ENCODE results near the gene MAP3K13. TPM values are rescaled to one million over a fixed set of nuclear protein-coding genes. Genes with fewer than 3 reads are reported as not detected.
"Not testable (repeated sequence)": the region's sequence is repeated elsewhere in the genome, so short reads cannot be mapped to it uniquely, and the experiment has no call there.

MAP3K13 gene
- total and polyA plus RNA-seq, 3 donors from 2014 or later: 37.1 to 66.5 (median 43.7) TPM

- Histone ChIP-seq H3K36me3 (ENCODE audit: low read depth, missing control alignments) (no peaks in the 10 kb centered on the region), H3K4me3 (no peak overlapping the region), H3K4me1 (no peaks in the 10 kb centered on the region), H3K9me3 (no peaks in the 10 kb centered on the region), H3K27ac (no peak overlapping the region), H3K27me3 (no peaks in the 10 kb centered on the region)
- 48 to 53% methylated on average over 3 of the region's 3 CpGs for WGBS, 2 donors
- TF ChIP-seq POLR2A (IDR thresholded peaks at IDR 0.05): no peak
- TF ChIP-seq CTCF (IDR thresholded peaks at IDR 0.05): no peak
- intact Hi-C loops (cut with DNase I; ENCODE audit: low total_unique reads): no loop called here
- no peak for DNase-seq
Measured at GRCh38 chr3:185469542-185469941, 106.6 kb downstream of the MAP3K13 start.

GRCh38 chr3:185470323-185470722 is 107.4 kb downstream of the MAP3K13 start:
- H3K36me3 ChIP-seq (ENCODE audit: low read depth, missing control alignments): no peaks in the 10 kb centered on the region
- no peaks in the 10 kb centered on the region for H3K4me1 ChIP-seq
- no peaks in the 10 kb centered on the region for H3K9me3 ChIP-seq
- H3K27ac ChIP-seq: no peak overlapping the region
- no peak overlapping the region for H3K4me3 ChIP-seq
- intact Hi-C loops (cut with DNase I; ENCODE audit: low total_unique reads): no loop called here
- H3K27me3 ChIP-seq: no peaks in the 10 kb centered on the region
- TF ChIP-seq POLR2A (IDR thresholded peaks at IDR 0.05) (no peak), CTCF (IDR thresholded peaks at IDR 0.05) (no peak)
- DNase-seq: no peak
- 84 to 91% methylated on average over 3 of the region's 3 CpGs for WGBS, 2 donors

- H3K27me3 ChIP-seq: no peaks in the 10 kb centered on the region
- H3K4me3 ChIP-seq: no peak overlapping the region
- no peak overlapping the region for H3K27ac ChIP-seq
- no peaks in the 10 kb centered on the region for H3K4me1 ChIP-seq
- no peak for TF ChIP-seq POLR2A (IDR thresholded peaks at IDR 0.05)
- TF ChIP-seq CTCF (IDR thresholded peaks at IDR 0.05): no peak
- 89 to 97% methylated on average over 15 of the region's 15 CpGs for WGBS, 2 donors
- H3K9me3 ChIP-seq: no peaks in the 10 kb centered on the region
- intact Hi-C loops (cut with DNase I; ENCODE audit: low total_unique reads): no loop called here
- H3K36me3 ChIP-seq (ENCODE audit: low read depth, missing control alignments): no peaks in the 10 kb centered on the region
- DNase-seq: no peak
Measured at GRCh38 chr3:185473290-185473815, 110.4 kb downstream of the MAP3K13 start.

GRCh38 chr3:185474922-185475321 is 112.0 kb downstream of the MAP3K13 start:
- DNase-seq; H3K4me1 ChIP-seq; H3K9me3 ChIP-seq; H3K36me3 ChIP-seq (ENCODE audit: low read depth, missing control alignments); H3K4me3 ChIP-seq; H3K27ac ChIP-seq; intact Hi-C loops (cut with DNase I; ENCODE audit: low total_unique reads); H3K27me3 ChIP-seq: not testable (repeated sequence)
- WGBS, 2 donors: 95 to 100% methylated on average over 6 of the region's 6 CpGs

GRCh38 chr3:185477316-185477715 is 114.4 kb downstream of the MAP3K13 start:
- Histone ChIP-seq H3K4me3 (no peak overlapping the region), H3K36me3 (ENCODE audit: low read depth, missing control alignments) (no peaks in the 10 kb centered on the region), H3K27ac (no peak overlapping the region), H3K9me3 (no peaks in the 10 kb centered on the region), H3K4me1 (no peaks in the 10 kb centered on the region), H3K27me3 (no peaks in the 10 kb centered on the region)
- TF ChIP-seq POLR2A (IDR thresholded peaks at IDR 0.05): no peak
- WGBS, 2 donors: 90 to 91% methylated on average over 3 of the region's 3 CpGs
- DNase-seq: no peak
- intact Hi-C loops (cut with DNase I; ENCODE audit: low total_unique reads): no loop called here

- Histone ChIP-seq H3K27ac (no peak overlapping the region), H3K9me3 (no peaks in the 10 kb centered on the region), H3K27me3 (no peaks in the 10 kb centered on the region), H3K4me1 (no peaks in the 10 kb centered on the region), H3K4me3 (no peak overlapping the region), H3K36me3 (ENCODE audit: low read depth, missing control alignments) (no peaks in the 10 kb centered on the region)
- WGBS, 2 donors: 97 to 98% methylated on average over 2 of the region's 2 CpGs
- TF ChIP-seq POLR2A (IDR thresholded peaks at IDR 0.05): no peak
- TF ChIP-seq CTCF (IDR thresholded peaks at IDR 0.05): no peak
- no peak for DNase-seq
- intact Hi-C loops (cut with DNase I; ENCODE audit: low total_unique reads): no loop called here
Measured at GRCh38 chr3:185479373-185479945, 116.5 kb downstream of the MAP3K13 start.

Data from testis (tissue), 3 donors.